T-cell (primary cell): ENCODE data around the gene ZNHIT6. TPM values are rescaled to one million over a fixed set of nuclear protein-coding genes. Genes with fewer than 3 reads are reported as not detected.
A peak's percentile ranks its signal among the peaks of the same experiment; 100 is the strongest.

Experiments
- ATAC-seq, 4 experiments: fragments of 200-7000 bp in 3 of 4; fragments of 150-1000 bp in 1 of 4; cut with Tn5 transposase; replicated peaks in 1 of 4; 1 replicate in 3 of 4; 2 replicates in 1 of 4; pipeline ENCODE4 v1.10.0; 2021; ENCODE audit warnings: moderate library complexity in 3 of 4, mild to moderate bottlenecking in 2 of 4, moderate number of reproducible peaks in 1 of 4
- CTCF ChIA-PET, 2 donors: fragments of 300-600 bp; sonication (Branson Sonifier 250); formaldehyde crosslinking; loops; one replicate each; lab custom pipeline; 2022; ENCODE audit warnings: antibody characterized with exemption in 2 of 2; lab: Charles Lee
- POLR2A ChIA-PET, 2 donors: fragments of 300-600 bp; sonication (Branson Sonifier 250); formaldehyde crosslinking; loops; one replicate each; lab custom pipeline; 2022; ENCODE audit warnings: antibody characterized with exemption in 2 of 2; lab: Charles Lee
- DNase-seq, 35 experiments: peaks; one replicate each; pipeline versions ENCODE4 v3.0.0 to v3.0.0-alpha.2; 2013 to 2023
- H3K27ac ChIP-seq: one replicate; pipeline ENCODE4 v1.5.1; 2013; ENCODE audit warnings: low read length
- H3K27me3 ChIP-seq, 2 experiments: replicated peaks in 1 of 2; 1 replicate in 1 of 2; 2 replicates in 1 of 2; pipeline versions ENCODE4 v1.6.1 to v1.7.0; 2013; ENCODE audit warnings: low read length in 1 of 2, mixed read lengths in 1 of 2; ENCODE audit not compliant: control insufficient read depth in 2 of 2, insufficient read depth in 2 of 2; ENCODE audit errors: extremely low read depth in 1 of 2
- H3K36me3 ChIP-seq, 2 donors: 1 replicate in 1 of 2; 2 replicates in 1 of 2; pipeline versions ENCODE4 v1.6.1 to v1.7.0; 2013; ENCODE audit warnings: low read length in 1 of 2; ENCODE audit not compliant: control insufficient read depth in 2 of 2, insufficient read depth in 1 of 2; ENCODE audit errors: extremely low read depth in 1 of 2
- H3K4me1 ChIP-seq, 2 experiments: 1 replicate in 1 of 2; 2 replicates in 1 of 2; pipeline versions ENCODE4 v1.6.1 to v1.7.0; 2013; ENCODE audit warnings: low read length in 2 of 2, mixed read lengths in 1 of 2; ENCODE audit not compliant: insufficient read depth in 2 of 2, control insufficient read depth in 1 of 2; ENCODE audit errors: extremely low read depth in 1 of 2
- H3K4me3 ChIP-seq, 2 donors: 1 replicate in 1 of 2; 2 replicates in 1 of 2; pipeline versions ENCODE4 v1.5.1 to v1.7.0; 2013; ENCODE audit warnings: mild to moderate bottlenecking in 2 of 2, low read length in 1 of 2, moderate library complexity in 1 of 2; ENCODE audit not compliant: control insufficient read depth in 1 of 2; ENCODE audit errors: extremely low read depth in 1 of 2
- H3K9me3 ChIP-seq: 2 replicates; pipeline ENCODE4 v1.7.0; 2013
- H3K27ac Mint-ChIP-seq, 2 donors: one replicate each; pipeline ENCODE4 v1.8.0; 2020 to 2021; ENCODE audit warnings: mild to moderate bottlenecking in 2 of 2, mixed read lengths in 2 of 2
- H3K27me3 Mint-ChIP-seq, 2 donors: one replicate each; pipeline ENCODE4 v1.8.0; 2021 to 2022; ENCODE audit warnings: mixed read lengths in 2 of 2
- H3K36me3 Mint-ChIP-seq: one replicate; pipeline ENCODE4 v1.8.0; 2021; ENCODE audit warnings: mixed read lengths
- H3K4me1 Mint-ChIP-seq, 3 donors: one replicate each; pipeline ENCODE4 v1.8.0; 2020 to 2022; ENCODE audit warnings: mixed read lengths in 3 of 3, mild to moderate bottlenecking in 1 of 3
- H3K4me3 Mint-ChIP-seq, 3 donors: one replicate each; pipeline ENCODE4 v1.8.0; 2020 to 2022; ENCODE audit warnings: mild to moderate bottlenecking in 3 of 3, mixed read lengths in 3 of 3, moderate library complexity in 3 of 3
- H3K9me3 Mint-ChIP-seq, 3 donors: one replicate each; pipeline ENCODE4 v1.8.0; 2020 to 2022; ENCODE audit warnings: mixed read lengths in 3 of 3
- WGBS: methylation state at CpG from one replicate; pipeline ENCODE4 v1.1.5; 2013; ENCODE audit warnings: missing lambda C conversion rate; ENCODE audit not compliant: insufficient coverage; 5-methylcytosine and 5-hydroxymethylcytosine counted together
- total RNA-seq, 35 experiments: library from RNA in 6 of 35; stranded (reverse) in 6 of 35; fragments of 120-200 nt in 1 of 35; gene quantifications; one replicate each; pipeline versions ENCODE4 v1.2.1 to v1.2.4 and lab custom pipeline; 2013 to 2026

Gene ZNHIT6
- total RNA-seq (10 to 100 TPM; 17.3 to 21.2 (median 19.2) TPM), total RNA-seq (lab: John Stamatoyannopoulos, UW) (19.3 to 113 (median 32.0) reads per million in 29 experiments)
- total RNA-seq (2013), result 17.8 TPM

- H3K27ac Mint-ChIP-seq, result no peak within 1 kb of the TSS
- Histone ChIP-seq H3K9me3 (no peaks in the 10 kb centered on the region), H3K27ac (peak within 1 kb of the TSS; percentile 87), H3K27me3 (no peaks in the 10 kb centered on the region), H3K4me3 (peak within 1 kb of the TSS; percentile 98 to 99), H3K36me3 (peaks cover 0 to 15% of the 10 kb centered on the region in 2 donors), H3K4me1 (peaks cover 11% of the 10 kb centered on the region in 2 experiments)
- peak; percentile 67 to 93 (median 86) for DNase-seq
- H3K9me3 Mint-ChIP-seq, result no peaks in the 10 kb centered on the region
- no peak within 1 kb of the TSS for H3K4me3 Mint-ChIP-seq
- ChIA-PET POLR2A (interaction anchor here (0.5 to 1.3 kb wide), 5 partner anchors 9 to 763 kb away, joined by 3 read pairs; partner anchors contain the start of gene C1orf52 (in 1 of the 2)), CTCF (interaction anchor here (0.6 to 1.3 kb wide), 11 partner anchors 9 to 1630 kb away, joined by 3 to 6 read pairs (median 4); no protein-coding TSS in a partner anchor)
- under 1% methylated on average over 27 of the region's 35 CpGs for WGBS
- peaks cover 26% of the 10 kb centered on the region for H3K36me3 Mint-ChIP-seq
- peaks cover 0 to 35% (median 28%) of the 10 kb centered on the region in 3 donors for H3K4me1 Mint-ChIP-seq
- no peaks in the 10 kb centered on the region for H3K27me3 Mint-ChIP-seq
- ATAC-seq, result peak; percentile 92 to 97 (median 93)
These were observed at the start of gene ZNHIT6 for GRCh38 chr1:85707990-85708828. Gene ZNHIT6, minus strand, starts transcription at chr1:85708433. Its CDS starts 149 bp downstream, at chr1:85708284.

- H3K4me3 Mint-ChIP-seq, result no peak overlapping the region
These were observed 48.6 kb upstream of the ZNHIT6 start for GRCh38 chr1:85756864-85757263.

GRCh38 chr1:85748120-85748519 is 39.9 kb upstream of the ZNHIT6 start:
- Mint-ChIP-seq H3K36me3 (no peaks in the 10 kb centered on the region), H3K9me3 (no peaks in the 10 kb centered on the region), H3K27me3 (peaks cover 5 to 8% of the 10 kb centered on the region in 2 donors), H3K27ac (no peak overlapping the region), H3K4me1 (no peaks in the 10 kb centered on the region), H3K4me3 (no peak overlapping the region)
- Histone ChIP-seq H3K9me3 (no peaks in the 10 kb centered on the region), H3K27me3 (no peaks in the 10 kb centered on the region), H3K27ac (no peak overlapping the region), H3K4me1 (no peaks in the 10 kb centered on the region), H3K4me3 (no peak overlapping the region), H3K36me3 (no peaks in the 10 kb centered on the region)
- ChIA-PET POLR2A (no interaction called here), CTCF (interaction anchor here in 1 of 2 donors (0.6 kb wide), 1 partner anchor 312 kb away, joined by 3 read pairs; no protein-coding TSS in a partner anchor)
- DNase-seq, result no peak
- no CpG with 5 or more reads among the region's 1 CpG for WGBS
- ATAC-seq, result no peak

More at GRCh38 chr1:85756864-85757263, 48.6 kb upstream of the ZNHIT6 start:
- H3K27me3 Mint-ChIP-seq, result no peaks in the 10 kb centered on the region
- no peak overlapping the region for H3K27ac Mint-ChIP-seq
- POLR2A ChIA-PET, result no interaction called here
- CTCF ChIA-PET, result no interaction called here
- WGBS, result no CpG with 5 or more reads among the region's 5 CpGs
- Histone ChIP-seq H3K36me3 (no peaks in the 10 kb centered on the region), H3K27ac (no peak overlapping the region), H3K9me3 (no peaks in the 10 kb centered on the region), H3K27me3 (no peaks in the 10 kb centered on the region), H3K4me1 (no peaks in the 10 kb centered on the region), H3K4me3 (no peak overlapping the region)
- no peaks in the 10 kb centered on the region for H3K36me3 Mint-ChIP-seq
- peaks cover 4 to 10% (median 9%) of the 10 kb centered on the region in 3 donors for H3K9me3 Mint-ChIP-seq
- DNase-seq, result no peak
- no peak for ATAC-seq
- no peaks in the 10 kb centered on the region for H3K4me1 Mint-ChIP-seq

- Histone ChIP-seq H3K4me3 (no peak overlapping the region), H3K36me3 (no peaks in the 10 kb centered on the region), H3K4me1 (no peaks in the 10 kb centered on the region), H3K27me3 (peaks cover 0 to 2% of the 10 kb centered on the region in 2 experiments), H3K9me3 (no peaks in the 10 kb centered on the region), H3K27ac (no peak overlapping the region)
- POLR2A ChIA-PET, result no interaction called here
- no peaks in the 10 kb centered on the region for H3K9me3 Mint-ChIP-seq
- DNase-seq (no peak), ATAC-seq (no peak)
- CTCF ChIA-PET, result no interaction called here
- H3K27ac Mint-ChIP-seq, result no peak overlapping the region
- no peak overlapping the region for H3K4me3 Mint-ChIP-seq
- WGBS, result no CpG with 5 or more reads among the region's 3 CpGs
- H3K4me1 Mint-ChIP-seq, result no peaks in the 10 kb centered on the region
- H3K36me3 Mint-ChIP-seq, result no peaks in the 10 kb centered on the region
- H3K27me3 Mint-ChIP-seq, result peaks cover 13 to 17% of the 10 kb centered on the region in 2 donors
These were observed 38.5 kb upstream of the ZNHIT6 start for GRCh38 chr1:85746777-85747176.

GRCh38 chr1:85743814-85744213 is 35.6 kb upstream of the ZNHIT6 start:
- POLR2A ChIA-PET, result no interaction called here
- no peak overlapping the region for H3K4me3 ChIP-seq
- no peak overlapping the region for H3K27ac ChIP-seq
- ATAC-seq, result no peak
- peaks cover 0 to 2% of the 10 kb centered on the region in 2 experiments for H3K27me3 ChIP-seq
- H3K4me1 ChIP-seq, result no peaks in the 10 kb centered on the region
- Mint-ChIP-seq H3K4me3 (no peak overlapping the region), H3K4me1 (no peaks in the 10 kb centered on the region), H3K9me3 (no peaks in the 10 kb centered on the region), H3K36me3 (no peaks in the 10 kb centered on the region), H3K27me3 (peaks cover 13 to 17% of the 10 kb centered on the region in 2 donors), H3K27ac (no peak overlapping the region)
- CTCF ChIA-PET, result no interaction called here
- no peaks in the 10 kb centered on the region for H3K36me3 ChIP-seq
- H3K9me3 ChIP-seq, result no peaks in the 10 kb centered on the region
- no peak for DNase-seq
- no CpG with 5 or more reads among the region's 3 CpGs for WGBS

- Histone ChIP-seq H3K4me1 (no peaks in the 10 kb centered on the region), H3K36me3 (no peaks in the 10 kb centered on the region), H3K27ac (no peak overlapping the region), H3K4me3 (no peak overlapping the region), H3K27me3 (no peaks in the 10 kb centered on the region), H3K9me3 (no peaks in the 10 kb centered on the region)
- Mint-ChIP-seq H3K36me3 (no peaks in the 10 kb centered on the region), H3K27me3 (peaks cover 6 to 16% of the 10 kb centered on the region in 2 donors), H3K9me3 (no peaks in the 10 kb centered on the region), H3K4me1 (no peaks in the 10 kb centered on the region), H3K27ac (no peak overlapping the region), H3K4me3 (no peak overlapping the region)
- WGBS, result no CpG with 5 or more reads among the region's 1 CpG
- CTCF ChIA-PET, result no interaction called here
- POLR2A ChIA-PET, result no interaction called here
- DNase-seq (no peak), ATAC-seq (no peak)
These were observed 26.7 kb upstream of the ZNHIT6 start for GRCh38 chr1:85734931-85735330.
